GM18517 (cell line): ENCODE measurements around the gene CDHR4.
"Not testable (repeated sequence)": the region's sequence is repeated elsewhere in the genome, so short reads cannot be mapped to it uniquely, and the experiment has no call there.

Experiments used
- ATAC-seq: cut with Tn5 transposase; IDR thresholded peaks from one replicate; pipeline ENCODE4 v1.9.1; 2021; ENCODE audit warnings: mild to moderate bottlenecking, moderate library complexity; ENCODE audit not compliant: unreplicated experiment

CDHR4 gene

DNA sequence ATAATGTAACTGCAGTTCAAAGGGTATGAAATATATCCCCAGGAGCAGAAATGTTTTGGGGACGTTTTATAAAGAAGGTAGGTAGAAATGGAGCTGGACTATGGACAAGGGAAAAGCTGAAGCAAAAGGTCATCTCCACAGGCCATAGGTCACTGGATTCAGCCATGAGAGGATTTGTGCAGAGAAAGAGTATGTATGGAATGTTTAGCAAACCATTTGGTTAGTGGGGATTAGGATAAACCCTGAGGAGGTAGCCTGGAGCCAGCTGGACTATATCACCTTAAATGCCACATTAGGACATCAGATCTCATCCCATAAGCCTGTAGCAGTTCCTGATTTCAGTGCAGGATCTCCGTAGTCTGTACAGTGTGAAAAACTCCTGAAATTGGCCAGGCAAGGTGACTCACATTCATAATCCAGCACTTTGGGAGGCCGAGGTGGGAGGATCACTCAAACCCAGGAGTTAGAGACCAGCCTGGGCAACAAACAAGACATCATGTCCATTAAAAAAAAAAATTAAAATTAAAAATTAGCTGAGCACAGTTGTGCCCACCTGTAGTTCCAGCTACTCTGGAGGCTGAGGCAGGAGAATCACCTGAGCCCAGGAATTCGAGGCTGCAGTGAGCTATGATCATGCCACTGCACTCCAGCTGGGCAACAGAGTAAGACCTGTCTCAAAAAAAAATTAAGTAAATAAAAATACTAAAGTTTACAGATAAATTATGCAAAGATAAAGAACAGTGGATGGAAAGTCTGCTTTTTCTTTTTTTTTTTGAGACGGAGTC lies 18.1 kb downstream of the CDHR4 start:
- no peak for ATAC-seq

DNA sequence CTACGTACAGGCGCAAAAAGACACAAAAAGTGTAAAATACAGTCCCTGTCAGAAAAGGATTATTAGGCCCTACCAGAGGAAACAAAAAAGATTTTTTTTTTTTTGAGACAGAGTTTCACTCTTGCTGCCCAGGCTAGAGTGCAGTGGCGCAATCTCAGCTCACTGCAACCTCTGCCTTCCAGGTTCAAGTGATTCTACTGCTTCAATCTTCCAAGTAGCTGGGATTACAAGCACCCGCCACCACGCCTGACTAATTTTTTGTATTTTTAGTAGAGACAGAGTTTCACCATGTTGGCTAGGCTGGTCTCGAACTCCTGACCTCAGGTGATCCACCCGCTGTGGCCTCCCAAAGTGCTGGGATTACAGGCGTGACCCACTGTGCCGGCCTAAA lies 18.7 kb downstream of the CDHR4 start:
- not testable (repeated sequence) for ATAC-seq

DNA sequence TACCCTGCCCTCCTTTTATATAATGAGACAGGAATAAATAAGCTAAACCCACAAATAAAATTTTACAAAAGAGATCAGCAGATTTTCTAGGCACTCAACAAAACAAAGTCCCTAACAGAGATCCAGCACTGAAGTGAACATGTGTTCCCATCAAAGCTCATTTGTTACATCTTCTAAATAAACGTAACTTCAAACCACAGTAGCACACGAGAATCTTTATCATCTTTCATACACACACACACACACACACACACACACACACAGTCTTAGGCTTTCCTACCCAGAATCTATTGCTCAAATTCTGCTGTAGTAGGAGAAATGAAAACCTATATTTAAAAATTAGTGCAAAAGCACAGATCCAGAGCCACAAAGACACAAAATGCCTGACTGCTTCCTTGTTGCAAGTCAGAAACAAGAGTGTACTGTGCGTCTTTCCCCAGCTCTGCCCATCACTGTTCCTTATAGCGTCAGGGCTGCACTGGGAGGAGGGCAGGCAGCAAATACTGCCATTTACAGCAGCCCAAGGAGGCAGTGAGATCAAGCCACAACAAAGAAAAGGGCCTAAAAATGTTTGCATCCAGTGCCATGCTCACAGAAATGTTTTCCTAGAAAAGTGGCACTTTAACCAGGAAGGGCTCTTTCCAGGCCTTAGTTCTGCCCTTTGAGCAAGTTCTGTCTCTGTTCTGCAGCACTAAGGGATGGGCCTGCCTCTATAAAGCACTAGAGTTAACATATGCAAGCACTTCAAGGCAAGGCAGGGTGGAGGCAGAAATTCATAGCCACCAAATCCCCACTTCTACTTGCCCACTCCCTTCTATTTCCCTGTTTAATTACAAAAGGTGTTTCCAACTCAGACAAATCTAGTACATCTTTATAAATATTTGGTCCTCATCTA lies 19.3 kb downstream of the CDHR4 start:
- no peak for ATAC-seq

DNA sequence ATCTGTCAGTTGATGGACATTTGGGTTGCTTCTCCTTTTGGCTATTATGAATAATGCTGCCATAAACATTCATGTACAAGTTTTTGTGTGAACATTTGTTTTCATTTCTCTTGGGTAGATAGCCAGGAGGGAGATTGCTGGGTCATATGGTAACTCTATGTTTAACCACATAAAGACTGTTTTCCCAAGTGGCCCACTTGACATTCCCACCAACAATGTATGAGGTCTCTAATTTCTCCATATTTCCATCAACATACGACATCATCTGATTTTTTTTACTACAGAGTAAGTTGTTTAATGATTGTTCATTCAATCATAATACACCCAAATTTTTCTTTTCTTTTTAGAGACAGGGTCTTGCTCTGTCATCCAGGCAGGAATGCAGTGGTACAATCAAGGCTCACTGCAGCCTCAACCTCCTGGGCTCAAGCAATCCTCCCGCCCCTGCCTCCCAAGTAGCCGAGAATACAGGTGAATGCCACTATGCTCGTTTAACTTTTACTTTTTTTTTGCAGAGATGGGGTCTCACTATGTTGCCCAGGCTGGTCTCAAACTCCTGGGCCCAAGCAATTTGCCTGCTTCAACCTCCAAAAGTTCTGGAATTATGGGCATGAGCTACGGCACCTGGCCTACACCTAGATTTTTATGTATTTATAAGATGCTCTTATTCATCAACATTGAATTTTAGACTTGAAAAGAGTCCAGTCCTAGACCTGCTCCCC lies 20.2 kb downstream of the CDHR4 start:
- no peak for ATAC-seq

- ATAC-seq, result not testable (repeated sequence)
Observed at GRCh38 chr3:49776101-49776500, 23.6 kb downstream of the CDHR4 start.

- ATAC-seq, result no peak
Observed at GRCh38 chr3:49775538-49775937, 24.1 kb downstream of the CDHR4 start.

DNA sequence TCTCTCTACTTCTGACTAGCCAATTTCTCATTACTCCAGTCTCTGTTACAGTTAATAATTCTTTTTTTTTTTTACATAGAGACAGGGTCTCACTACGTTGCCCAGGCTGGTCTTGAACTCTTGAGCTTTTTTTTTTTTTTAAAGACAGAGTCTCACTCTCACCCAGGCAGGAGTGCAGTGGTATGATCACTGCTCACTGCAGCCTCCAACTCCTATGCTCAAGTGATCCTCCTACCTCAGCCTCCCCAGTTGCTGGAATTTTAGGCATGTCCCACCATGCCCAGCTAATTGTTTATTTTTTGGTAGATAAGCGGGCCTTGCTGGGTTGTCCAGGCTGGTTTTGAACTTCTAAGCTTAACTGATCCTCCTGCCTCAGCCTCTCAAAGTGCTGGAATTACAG lies 27.0 kb downstream of the CDHR4 start:
- no peak for ATAC-seq

- ATAC-seq, result no peak
Observed at GRCh38 chr3:49771340-49771938, 28.2 kb downstream of the CDHR4 start.

GRCh38 chr3:49769926-49770325 lies 29.7 kb downstream of the CDHR4 start:
- ATAC-seq, result no peak

DNA sequence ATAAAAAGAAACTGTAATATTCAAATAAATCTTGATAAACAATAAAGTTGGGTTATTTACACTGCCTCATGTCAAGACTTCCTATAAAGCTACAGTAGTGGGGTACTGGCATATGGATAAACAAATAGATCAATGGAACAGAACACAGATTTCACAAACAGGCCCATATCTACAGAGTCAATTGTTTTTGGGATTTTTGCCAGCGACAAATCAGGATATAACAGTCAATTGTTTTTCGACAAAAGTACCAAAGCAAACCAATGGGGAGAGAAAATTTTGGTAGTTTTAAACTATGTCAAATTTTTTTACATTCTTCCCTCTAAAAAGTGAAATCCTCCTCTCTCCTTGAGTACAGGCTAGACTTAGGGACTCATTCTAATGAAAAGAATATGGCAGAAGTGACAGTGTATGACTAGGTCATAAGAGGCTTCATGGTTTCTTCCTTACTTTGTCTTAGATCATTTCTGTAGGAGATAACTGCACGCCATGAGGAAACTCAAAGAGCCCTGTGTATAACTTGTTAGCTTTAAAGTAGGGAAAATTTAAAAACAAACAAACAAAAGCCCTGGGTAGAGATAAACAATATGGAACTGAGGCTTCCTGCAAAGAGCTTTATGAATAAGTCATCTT lies 30.3 kb downstream of the CDHR4 start:
- no peak for ATAC-seq

DNA sequence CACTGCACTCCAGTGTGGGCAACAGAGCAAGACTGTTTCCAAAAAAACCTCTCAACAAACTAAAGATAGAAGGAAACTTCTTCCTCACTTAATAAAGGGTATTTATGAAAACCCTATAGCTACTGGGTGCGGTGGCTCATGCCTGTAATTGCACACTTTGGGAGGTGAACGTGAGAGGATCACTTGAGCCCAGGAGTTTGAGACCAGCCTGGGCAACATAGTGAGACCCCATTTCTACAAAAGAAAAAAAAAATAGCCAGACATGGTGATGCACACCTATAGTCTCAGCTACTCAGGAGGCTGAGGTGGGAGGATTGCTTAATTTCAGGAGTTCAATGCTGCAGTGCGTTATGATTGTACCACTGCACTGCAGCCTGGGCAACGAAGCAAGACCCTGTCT lies 35.7 kb downstream of the CDHR4 start:
- no peak for ATAC-seq

- ATAC-seq, result no peak
Observed at GRCh38 chr3:49761661-49762060, 38.0 kb downstream of the CDHR4 start.

DNA sequence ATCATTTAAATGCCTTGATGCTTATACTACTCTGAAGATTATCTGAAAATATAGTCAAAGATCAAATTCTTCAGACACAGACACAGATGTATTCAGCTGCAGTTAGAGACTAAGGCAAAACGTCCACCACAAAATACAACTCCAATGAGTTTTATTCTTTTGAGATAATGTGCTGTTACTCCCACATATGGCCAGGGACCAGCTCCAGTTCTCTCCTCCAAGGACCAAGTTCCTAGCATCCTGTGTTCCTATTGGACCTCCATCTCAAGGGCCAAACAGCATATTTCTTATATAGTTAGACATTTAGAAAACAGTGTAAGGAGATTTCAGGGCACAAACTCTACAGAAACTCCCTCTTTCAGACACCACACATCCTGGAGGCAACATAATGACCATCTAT lies 40.4 kb downstream of the CDHR4 start:
- no peak for ATAC-seq

DNA sequence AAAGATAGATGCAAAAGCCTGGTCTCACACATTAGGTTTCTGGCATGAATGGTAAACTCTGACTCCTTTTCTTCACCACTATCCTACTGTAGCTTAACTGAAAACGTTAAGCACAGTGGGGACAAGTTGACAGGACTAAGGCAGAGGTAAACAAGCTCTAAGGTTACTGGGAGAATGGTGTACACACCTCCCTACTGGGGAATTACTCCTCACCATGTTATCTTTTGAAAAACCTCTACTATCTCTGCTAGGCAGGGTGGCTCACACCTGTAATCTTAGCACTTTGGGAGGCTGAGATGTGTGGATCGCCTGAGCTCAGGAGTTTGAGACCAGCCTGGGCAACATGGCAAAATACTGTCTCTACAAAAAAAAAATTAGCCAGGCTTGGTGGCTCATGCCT lies 42.5 kb downstream of the CDHR4 start:
- ATAC-seq, result no peak

DNA sequence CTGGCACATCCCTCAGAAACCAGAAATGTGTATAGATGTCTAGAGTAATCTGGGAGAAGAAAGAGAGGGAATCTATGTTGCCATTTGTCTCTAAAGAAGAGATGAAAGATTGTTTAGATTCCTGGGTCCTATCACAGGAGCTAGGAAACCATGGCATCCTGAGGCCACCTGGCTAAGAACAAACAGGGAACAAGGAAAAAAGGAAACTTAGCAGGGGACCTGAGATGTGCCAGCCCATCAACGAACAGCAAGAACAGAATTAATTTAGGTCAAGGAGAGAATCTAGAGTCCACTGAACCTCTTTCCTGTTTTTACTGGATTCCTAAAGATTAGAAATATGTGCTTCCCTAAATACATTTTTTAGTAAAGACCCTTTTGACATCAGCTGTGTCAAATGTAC lies 43.6 kb downstream of the CDHR4 start:
- ATAC-seq, result no peak

GRCh38 chr3:49754536-49754935 lies 45.1 kb downstream of the CDHR4 start:
- no peak for ATAC-seq

GRCh38 chr3:49751501-49751900 lies 48.2 kb downstream of the CDHR4 start:
- no peak for ATAC-seq

DNA sequence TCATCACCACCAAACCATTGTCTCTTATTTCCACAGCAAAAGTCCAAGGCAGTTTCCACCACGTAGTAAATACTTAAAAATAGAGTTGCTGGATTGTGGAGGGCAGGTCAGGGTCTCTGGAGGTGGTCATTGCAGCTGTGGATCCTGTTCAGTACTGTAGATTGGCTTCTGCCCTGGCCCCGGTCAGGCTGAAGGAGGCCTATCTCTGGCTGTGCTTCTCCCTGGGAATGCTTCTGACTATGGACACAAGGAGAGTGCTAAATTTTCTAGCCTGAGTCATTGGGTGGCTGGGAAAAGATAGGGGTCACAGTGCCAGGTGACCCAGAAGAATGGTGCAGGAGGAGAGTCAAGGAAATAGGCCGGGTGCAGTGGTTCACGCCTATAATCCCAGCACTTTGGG lies 49.6 kb downstream of the CDHR4 start:
- no peak for ATAC-seq

- not testable (repeated sequence) for ATAC-seq
Observed at GRCh38 chr3:49748874-49749273, 50.8 kb downstream of the CDHR4 start.

DNA sequence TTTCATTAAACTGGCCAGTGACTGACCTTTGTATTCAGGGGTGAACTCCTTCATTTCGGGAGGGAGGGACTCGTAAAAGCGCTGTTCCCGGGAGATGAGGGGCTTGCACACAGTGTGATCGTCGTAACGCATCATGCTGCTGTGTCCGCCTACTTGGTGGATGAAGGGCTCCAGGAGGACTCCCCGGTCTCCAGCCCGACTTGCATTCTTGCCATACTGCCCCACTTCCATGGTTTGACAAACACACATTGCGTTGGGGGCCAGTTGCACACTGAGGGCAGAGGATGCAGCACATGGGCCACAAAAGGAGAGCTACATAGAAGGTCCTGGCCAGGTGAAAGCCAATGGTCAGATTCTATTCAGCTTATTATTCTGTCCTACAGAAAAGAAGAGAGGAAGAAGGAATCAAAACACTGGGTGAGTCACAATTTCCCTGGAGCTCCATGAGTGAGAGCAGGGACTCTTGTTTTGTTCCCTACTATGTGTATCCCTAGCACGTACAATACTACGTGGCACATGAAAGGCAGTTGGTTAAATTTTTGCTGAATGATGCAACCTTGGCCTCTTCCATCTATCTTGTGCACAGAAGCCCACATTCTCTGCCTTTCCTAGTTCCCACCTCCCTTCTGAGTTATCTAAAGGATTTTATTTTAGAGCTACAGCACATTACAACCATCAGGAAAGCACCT lies 51.7 kb downstream of the CDHR4 start:
- ATAC-seq, result no peak
